Left ventricle myocardium inferior (tissue), 1 donor: ENCODE data around the gene METTL24. TPM values are rescaled to one million over a fixed set of nuclear protein-coding genes. Genes with fewer than 3 reads are reported as not detected.

ENCODE experiments used
- DNase-seq: peaks from one replicate; pipeline ENCODE4 v3.0.0-alpha.2; 2020
- H3K27ac ChIP-seq: fragments of 200-600 bp; replicated peaks from 2 replicates; pipeline ENCODE4 v1.8.0; 2021
- H3K27me3 ChIP-seq: fragments of 200-600 bp; 2 replicates; pipeline ENCODE4 v1.8.0; 2021; ENCODE audit warnings: low read depth
- H3K36me3 ChIP-seq: fragments of 200-600 bp; 2 replicates; pipeline ENCODE4 v1.8.0; 2021
- H3K4me1 ChIP-seq: fragments of 200-600 bp; 2 replicates; pipeline ENCODE4 v1.8.0; 2021
- H3K4me3 ChIP-seq: fragments of 200-600 bp; 2 replicates; pipeline ENCODE4 v1.8.0; 2021; ENCODE audit warnings: mild to moderate bottlenecking, moderate library complexity
- H3K9me3 ChIP-seq: fragments of 200-600 bp; replicated peaks from 2 replicates; pipeline ENCODE4 v1.8.0; 2021
- CTCF ChIP-seq: fragments of 200-600 bp; IDR thresholded peaks from 2 replicates; pipeline ENCODE4 v1.8.0; 2021; ENCODE audit warnings: antibody characterized with exemption, mild to moderate bottlenecking, borderline replicate concordance
- intact Hi-C: fragments of 100-400 bp; cut with micrococcal nuclease; formaldehyde crosslinking; loops from one replicate; pipeline ENCODE4 v1.11.0; 2022
- total RNA-seq: library from RNA; stranded (reverse); fragmentation: NEBNext Ultra II Directional; extraction: Animal tissue kit (Norgen Biotek cat#: 25700); gene quantifications from one replicate; pipeline ENCODE4 v1.2.1, GENCODE V29; 2021
- donor health status: DM: no; HTN: yes; CAD: no; lungs with severe emphysema.

The METTL24 gene
- total RNA-seq, 1 donor from 2014 or later, result 1.2 TPM

DNA sequence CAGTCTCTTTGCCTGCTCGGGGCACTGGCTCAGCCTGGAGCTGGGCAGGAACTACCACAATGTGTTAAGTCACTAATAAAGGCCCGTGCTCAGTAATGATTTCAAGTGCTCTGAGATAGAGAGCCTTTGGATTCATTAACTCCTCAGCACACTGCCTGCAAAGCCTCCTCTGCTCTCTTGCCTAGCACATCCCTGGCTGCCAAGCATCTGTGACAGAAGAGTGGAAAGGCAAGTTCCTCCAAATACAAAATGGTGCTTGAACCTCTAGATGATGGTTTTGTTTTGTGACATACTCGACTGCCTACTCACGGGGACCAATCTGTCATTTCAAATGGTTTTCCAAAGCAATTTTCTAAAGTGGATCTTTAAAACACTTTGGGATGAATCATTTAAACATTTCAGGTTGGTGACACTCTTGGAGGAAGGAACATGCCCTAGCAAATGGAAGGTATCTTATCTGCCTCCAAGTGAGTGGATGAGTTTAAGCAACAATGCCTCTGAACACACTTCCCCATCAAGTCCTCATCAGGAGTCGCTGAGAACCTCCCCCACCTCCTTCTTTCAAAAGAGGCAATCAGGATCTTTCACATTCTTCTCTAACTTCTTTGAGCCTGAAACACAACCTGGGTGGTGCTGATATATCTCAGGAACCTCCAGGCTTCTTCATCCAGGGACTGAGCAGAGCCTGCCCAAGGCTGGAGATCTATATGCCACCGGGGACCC is 35.8 kb downstream of the METTL24 start:
- no peaks in the 10 kb centered on the region for H3K36me3 ChIP-seq
- H3K27ac ChIP-seq, result no peak overlapping the region
- TF ChIP-seq CTCF, result no peak
- no peak for DNase-seq
- H3K4me1 ChIP-seq, result peaks cover 2% of the 10 kb centered on the region
- H3K4me3 ChIP-seq, result no peak overlapping the region
- intact Hi-C loops, result no loop called here
- H3K27me3 ChIP-seq, result no peaks in the 10 kb centered on the region
- H3K9me3 ChIP-seq, result no peaks in the 10 kb centered on the region

GRCh38 chr6:110320307-110320706 is 37.8 kb downstream of the METTL24 start:
- no peaks in the 10 kb centered on the region for H3K9me3 ChIP-seq
- peaks cover 2% of the 10 kb centered on the region for H3K4me1 ChIP-seq
- no peaks in the 10 kb centered on the region for H3K27me3 ChIP-seq
- H3K4me3 ChIP-seq, result no peak overlapping the region
- no peak for TF ChIP-seq CTCF
- intact Hi-C loops, result no loop called here
- H3K27ac ChIP-seq, result no peak overlapping the region
- no peaks in the 10 kb centered on the region for H3K36me3 ChIP-seq
- DNase-seq, result no peak

GRCh38 chr6:110319843-110320242 is 38.3 kb downstream of the METTL24 start:
- Histone ChIP-seq H3K27me3 (no peaks in the 10 kb centered on the region), H3K9me3 (no peaks in the 10 kb centered on the region), H3K27ac (no peak overlapping the region), H3K4me3 (no peak overlapping the region), H3K4me1 (no peaks in the 10 kb centered on the region), H3K36me3 (no peaks in the 10 kb centered on the region)
- no peak for TF ChIP-seq CTCF
- intact Hi-C loops, result no loop called here
- DNase-seq, result no peak

GRCh38 chr6:110319381-110319780 is 38.8 kb downstream of the METTL24 start:
- Histone ChIP-seq H3K9me3 (no peaks in the 10 kb centered on the region), H3K4me1 (no peaks in the 10 kb centered on the region), H3K4me3 (no peak overlapping the region), H3K27me3 (no peaks in the 10 kb centered on the region), H3K36me3 (no peaks in the 10 kb centered on the region), H3K27ac (no peak overlapping the region)
- TF ChIP-seq CTCF, result no peak
- intact Hi-C loops, result no loop called here
- DNase-seq, result no peak

DNA sequence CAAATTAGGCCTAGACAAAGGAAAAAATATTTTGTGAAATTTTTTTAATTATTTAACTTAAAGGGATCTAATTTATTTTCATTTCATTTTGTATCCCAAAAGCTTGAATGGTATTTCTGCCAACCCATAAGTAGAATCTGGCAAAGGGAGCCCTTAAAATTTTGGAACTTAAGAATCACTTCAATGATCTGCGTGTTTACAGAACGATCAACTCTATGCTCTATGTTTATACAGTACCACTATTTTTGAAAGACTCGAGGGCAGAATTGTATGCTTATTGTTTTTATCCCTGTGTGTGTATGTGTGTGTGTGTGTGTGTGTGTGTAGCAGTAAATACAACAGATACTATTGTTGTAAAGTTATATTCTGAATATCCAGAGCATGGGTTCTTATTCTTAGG is 39.2 kb downstream of the METTL24 start:
- intact Hi-C loops, result no loop called here
- DNase-seq, result no peak
- TF ChIP-seq CTCF, result no peak
- Histone ChIP-seq H3K9me3 (no peaks in the 10 kb centered on the region), H3K36me3 (no peaks in the 10 kb centered on the region), H3K4me3 (no peak overlapping the region), H3K4me1 (no peaks in the 10 kb centered on the region), H3K27ac (no peak overlapping the region), H3K27me3 (no peaks in the 10 kb centered on the region)
